CD4-positive, alpha-beta T cell treated with Interleukin-4 for 1 hour (primary cell): ENCODE data around the gene RSL24D1.
A peak's percentile ranks its signal among the peaks of the same experiment; 100 is the strongest.
"Not testable (repeated sequence)": the region's sequence is repeated elsewhere in the genome, so short reads cannot be mapped to it uniquely, and the experiment has no call there.

Experiments
- DNase-seq, 2 donors: peaks; one replicate each; pipeline ENCODE4 v3.0.0-alpha.2; 2020 to 2022

The RSL24D1 gene

GRCh38 chr15:55204464-55204863, 7.7 kb upstream of the RSL24D1 start:
- no peak for DNase-seq

DNA sequence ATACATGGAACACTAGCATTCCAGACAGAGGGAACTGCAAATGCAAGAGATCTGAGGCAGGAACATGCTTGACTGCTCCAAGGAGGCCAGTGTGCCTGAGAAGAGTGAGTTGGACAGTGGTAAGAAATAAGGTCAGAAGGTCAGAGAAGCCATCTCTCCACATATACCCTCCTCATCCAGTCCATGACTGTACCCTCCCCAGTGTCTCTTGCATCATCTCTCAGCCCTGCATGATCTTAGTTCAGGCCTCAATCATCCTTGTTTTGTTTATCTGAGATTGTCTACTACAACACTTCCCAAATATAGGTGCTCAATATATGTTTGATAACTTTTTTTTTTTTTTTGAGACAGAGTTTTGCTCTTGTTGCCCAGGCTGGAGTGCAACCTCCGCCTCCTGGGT, 5.5 kb upstream of the RSL24D1 start:
- DNase-seq, result no peak

DNA sequence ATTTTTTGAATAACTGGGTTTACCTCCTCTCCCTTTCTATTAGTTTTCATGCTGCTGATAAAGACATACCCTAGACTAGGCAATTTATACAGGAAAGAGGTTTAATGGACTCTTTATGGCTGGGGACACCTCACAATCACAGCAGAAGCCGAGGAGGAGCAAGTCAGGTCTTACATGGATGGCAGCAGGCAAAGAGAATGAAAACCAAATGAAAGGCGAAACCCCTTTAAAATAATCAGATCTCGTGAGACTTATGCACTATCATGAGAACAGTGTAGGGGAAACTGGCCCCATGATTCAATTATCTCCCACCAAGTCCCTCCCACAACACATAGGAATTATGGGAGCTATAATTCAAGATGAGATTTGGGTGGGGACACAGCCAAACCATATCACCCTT, 2.0 kb upstream of the RSL24D1 start:
- DNase-seq, result no peak

- no peak for DNase-seq
These were observed 978 bp upstream of the RSL24D1 start for GRCh38 chr15:55197719-55198118.

DNA sequence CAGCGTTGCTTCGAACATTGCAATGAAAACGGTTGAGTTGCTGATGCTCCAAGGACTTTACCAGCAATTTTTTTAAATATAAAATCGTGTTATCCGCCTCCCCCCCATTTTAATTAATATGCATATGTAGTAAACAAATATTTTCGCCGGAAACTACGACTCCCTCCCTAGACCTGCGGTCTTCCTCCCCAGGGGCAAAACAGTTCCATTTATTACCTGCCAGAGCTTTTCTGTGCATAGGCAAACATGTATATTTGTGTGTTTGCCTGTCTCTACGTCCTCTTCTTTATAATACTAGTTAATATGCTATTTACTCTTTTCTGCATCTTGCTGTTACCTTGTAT, 593 bp upstream of the RSL24D1 start:
- DNase-seq, result no peak

DNA sequence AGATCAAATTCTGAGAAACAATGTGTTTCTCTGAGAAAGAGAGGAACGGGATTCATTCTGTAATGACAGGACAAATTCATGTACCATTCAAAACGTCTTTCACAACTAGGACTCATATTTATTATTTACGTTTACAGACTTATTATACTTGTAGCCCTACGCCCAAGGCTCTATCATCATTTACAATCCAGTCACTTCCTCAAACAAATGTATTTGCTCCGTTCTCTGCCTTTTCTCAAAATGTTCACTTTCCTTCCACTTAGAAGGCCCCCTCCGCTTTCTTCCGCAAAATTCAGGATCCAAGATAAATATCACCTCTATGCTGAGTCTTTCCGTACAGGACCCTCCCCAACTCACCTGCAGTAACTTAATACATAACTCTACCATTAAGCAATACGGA, 745 bp downstream of the RSL24D1 start:
- peak in 1 of 2 donors; percentile 10 for DNase-seq

DNA sequence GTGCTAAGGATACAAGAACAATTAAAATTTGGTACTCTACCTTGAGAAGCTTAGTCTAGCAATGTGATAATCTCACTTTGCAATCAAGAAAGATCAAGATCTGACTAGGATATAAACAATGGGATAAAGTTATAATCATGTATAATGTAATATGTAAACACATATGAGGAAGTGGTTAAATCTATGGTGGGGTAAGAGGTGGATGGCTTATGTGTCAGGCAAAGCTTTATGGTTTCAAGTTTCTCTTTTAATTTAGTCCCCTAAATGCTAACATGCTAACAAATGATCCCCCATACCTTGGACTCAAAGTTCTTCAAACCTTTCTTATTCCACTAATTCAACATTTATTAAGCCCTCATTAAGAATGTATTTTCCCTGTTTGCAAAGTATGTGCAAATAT, 2.5 kb downstream of the RSL24D1 start:
- peak in 1 of 2 donors; percentile 16 for DNase-seq

- no peak for DNase-seq
These were observed 10.4 kb downstream of the RSL24D1 start for GRCh38 chr15:55186331-55186730.

DNA sequence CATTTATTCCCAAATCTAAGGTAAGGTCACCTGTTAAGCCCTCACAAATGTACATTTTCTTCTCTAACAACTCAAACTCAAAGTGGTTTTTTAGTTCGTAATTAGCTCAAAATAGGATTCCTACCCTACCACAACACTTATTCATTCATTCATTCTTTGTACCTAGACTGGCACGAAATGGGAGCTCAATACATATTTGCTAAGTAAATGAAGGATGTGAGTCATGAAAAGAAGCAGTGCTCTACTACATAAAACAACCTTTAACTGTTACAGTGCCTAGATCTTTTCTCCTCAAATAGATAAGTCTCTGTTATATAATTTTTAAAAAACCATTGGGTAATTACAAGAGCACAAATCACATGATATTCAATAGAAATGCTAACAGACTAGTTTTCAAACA, 13.1 kb downstream of the RSL24D1 start:
- DNase-seq, result no peak

DNA sequence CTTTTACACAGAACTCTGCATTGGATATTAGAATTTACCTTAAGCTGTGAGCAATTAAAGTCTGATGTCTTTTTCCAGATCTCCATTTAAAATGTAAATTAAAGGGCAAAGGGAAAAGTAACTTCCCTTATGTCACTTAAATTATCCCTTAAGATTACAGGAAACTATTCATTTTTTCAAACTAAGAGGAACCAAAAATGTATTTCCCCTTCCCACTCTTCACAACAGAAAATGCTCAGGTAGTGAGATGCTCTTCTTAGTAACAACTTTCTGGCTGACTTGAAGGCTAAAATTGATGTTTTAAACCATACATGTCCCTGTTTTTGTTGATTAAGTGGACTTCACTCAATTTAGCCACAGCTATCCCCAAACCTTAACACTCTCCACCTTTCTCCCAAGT, 17.6 kb downstream of the RSL24D1 start:
- no peak for DNase-seq

DNA sequence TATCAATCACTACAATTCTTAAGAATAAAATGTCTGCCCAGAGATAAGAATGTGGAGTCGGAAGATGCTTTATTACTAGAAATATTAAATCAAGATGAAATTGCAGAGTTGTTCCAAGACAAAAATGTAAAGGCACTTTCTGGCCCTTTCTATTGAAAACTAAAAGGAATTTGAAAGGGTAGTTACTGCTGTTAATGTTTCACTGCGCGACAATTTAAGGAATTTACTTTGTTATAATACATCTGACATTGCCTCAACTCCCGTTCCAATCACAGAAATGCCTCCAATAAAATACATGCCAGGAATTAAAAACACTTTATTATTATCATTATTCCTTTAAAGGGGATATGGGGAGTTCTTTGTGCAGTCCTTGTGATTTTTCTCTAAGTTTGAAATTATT, 26.4 kb downstream of the RSL24D1 start:
- DNase-seq, result no peak

DNA sequence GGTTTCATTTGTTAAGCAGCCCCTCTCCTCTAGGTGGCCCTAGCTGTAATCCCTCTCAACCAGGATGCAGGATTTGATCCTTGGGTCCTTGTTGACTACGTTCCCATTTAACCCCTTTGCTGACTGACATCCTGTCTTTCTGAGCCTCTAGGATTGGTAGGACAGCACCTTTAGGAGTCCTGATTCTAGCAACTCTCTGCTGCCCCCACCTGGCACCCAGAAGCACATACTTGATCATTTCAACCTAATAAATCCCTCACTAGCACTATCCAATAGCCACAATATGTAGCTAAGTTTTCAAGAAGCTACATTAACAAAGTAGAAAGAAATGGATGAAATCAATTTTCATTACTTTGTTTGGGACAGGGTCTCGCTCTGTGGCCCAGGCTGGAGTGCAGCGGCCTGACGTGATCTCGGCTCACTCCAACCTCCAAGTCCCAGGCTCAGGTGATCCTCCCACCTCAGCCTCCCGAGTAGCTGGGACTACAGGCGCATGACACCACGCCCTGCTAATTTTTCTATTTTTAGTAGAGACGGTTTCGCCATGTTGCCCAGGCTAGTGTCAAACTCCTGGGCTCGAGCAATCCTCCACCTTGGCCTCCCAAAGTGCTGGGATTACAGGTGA, 28.3 kb downstream of the RSL24D1 start:
- peak; percentile 40 to 47 for DNase-seq

DNA sequence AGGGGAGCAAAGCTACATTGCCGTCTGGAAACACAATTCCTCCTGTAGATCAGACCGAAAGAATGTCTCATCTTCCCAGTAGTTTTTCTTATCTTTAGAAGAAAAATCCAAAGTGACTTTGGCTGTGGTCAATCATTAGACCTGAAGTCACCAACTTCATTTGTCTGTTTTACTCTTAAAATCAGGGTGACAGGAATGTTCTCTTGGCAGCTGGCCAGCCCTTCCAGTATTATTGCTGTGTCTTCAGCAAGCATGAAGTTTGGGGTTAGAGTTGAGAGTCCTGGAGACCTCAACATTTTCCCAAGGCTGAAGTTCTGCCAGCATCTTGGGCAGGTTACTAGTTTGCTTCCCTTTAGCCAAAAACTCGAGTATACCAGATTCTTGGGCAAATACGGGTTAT, 32.5 kb downstream of the RSL24D1 start:
- DNase-seq, result no peak

GRCh38 chr15:55151631-55152030, 45.1 kb downstream of the RSL24D1 start:
- DNase-seq, result no peak

DNA sequence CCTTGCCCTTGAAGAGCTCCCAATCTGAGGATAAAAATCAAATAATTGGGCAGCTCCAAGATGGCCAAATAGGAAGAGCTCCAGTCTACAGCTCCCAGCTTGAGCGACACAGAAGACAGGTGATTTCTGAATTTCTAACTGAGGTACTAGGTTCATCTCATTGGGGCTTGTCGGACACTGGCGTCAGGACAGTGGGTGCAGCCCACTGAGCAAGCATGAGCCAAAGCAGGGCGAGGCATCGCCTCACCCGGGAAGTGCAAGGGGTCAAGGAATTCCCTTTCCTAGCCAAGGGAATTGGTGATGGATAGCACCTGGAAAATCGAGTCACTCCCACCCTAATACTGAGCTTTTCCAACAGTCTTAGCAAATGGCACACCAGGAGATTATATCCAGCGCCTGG, 53.6 kb downstream of the RSL24D1 start:
- not testable (repeated sequence) for DNase-seq

DNA sequence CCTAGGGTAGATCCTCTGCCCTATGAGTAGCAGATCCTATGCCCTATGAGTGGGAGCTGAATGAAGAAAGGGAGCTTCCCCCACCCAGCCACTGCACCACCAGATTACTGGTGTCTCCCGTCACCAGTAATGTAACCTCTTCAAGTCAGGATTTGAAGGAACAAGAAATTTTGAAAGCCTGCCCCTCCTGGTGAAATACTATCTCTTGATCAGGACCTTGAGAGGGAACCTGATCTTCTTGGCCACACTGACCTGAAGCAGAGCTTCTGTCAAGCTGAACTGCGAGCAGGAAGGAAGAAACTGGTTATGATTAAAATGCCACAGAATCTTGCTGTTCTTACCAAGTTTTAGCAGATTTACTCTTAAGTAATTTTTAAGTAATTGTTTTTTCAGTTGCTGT, 62.8 kb downstream of the RSL24D1 start:
- no peak for DNase-seq

- no peak for DNase-seq
These were observed 64.1 kb downstream of the RSL24D1 start for GRCh38 chr15:55132672-55133071.
